IPS-NIHi7 (cell line): ENCODE results near the gene ASCC3.
"Not testable (repeated sequence)": the region's sequence is repeated elsewhere in the genome, so short reads cannot be mapped to it uniquely, and the experiment has no call there.

ENCODE experiments used
- DNase-seq: peaks from one replicate; pipeline ENCODE4 v3.0.0; 2012; ENCODE audit warnings: mixed read lengths; ENCODE audit errors: extremely low spot score

Gene ASCC3

GRCh38 chr6:100889351-100889750 is 8.2 kb upstream of the ASCC3 start:
- no peak for DNase-seq

- DNase-seq = no peak
These were observed 4.9 kb upstream of the ASCC3 start for GRCh38 chr6:100886076-100886475.

- DNase-seq = no peak
These were observed 2.2 kb upstream of the ASCC3 start for GRCh38 chr6:100883347-100883746.

- DNase-seq = no peak
These were observed 545 bp upstream of the ASCC3 start for GRCh38 chr6:100881707-100882040.

GRCh38 chr6:100880149-100880852 is 828 bp downstream of the ASCC3 start:
- DNase-seq = no peak

- no peak for DNase-seq
These were observed 1.8 kb downstream of the ASCC3 start for GRCh38 chr6:100879317-100879716.

GRCh38 chr6:100877851-100878250 is 3.3 kb downstream of the ASCC3 start:
- DNase-seq = no peak

- no peak for DNase-seq
These were observed 4.9 kb downstream of the ASCC3 start for GRCh38 chr6:100876251-100876650.

- no peak for DNase-seq
These were observed 15.6 kb downstream of the ASCC3 start for GRCh38 chr6:100865525-100865924.

- DNase-seq = no peak
These were observed 19.1 kb downstream of the ASCC3 start for GRCh38 chr6:100862063-100862462.

GRCh38 chr6:100856146-100856545 is 25.0 kb downstream of the ASCC3 start:
- DNase-seq = no peak

- DNase-seq = no peak
These were observed 29.3 kb downstream of the ASCC3 start for GRCh38 chr6:100851819-100852218.

- DNase-seq = no peak
These were observed 31.0 kb downstream of the ASCC3 start for GRCh38 chr6:100850174-100850573.

- no peak for DNase-seq
These were observed 34.9 kb downstream of the ASCC3 start for GRCh38 chr6:100846276-100846675.

GRCh38 chr6:100845676-100846075 is 35.5 kb downstream of the ASCC3 start:
- DNase-seq = no peak

GRCh38 chr6:100839419-100839818 is 41.7 kb downstream of the ASCC3 start:
- no peak for DNase-seq

- no peak for DNase-seq
These were observed 43.1 kb downstream of the ASCC3 start for GRCh38 chr6:100838011-100838410.

- DNase-seq = no peak
These were observed 47.1 kb downstream of the ASCC3 start for GRCh38 chr6:100833972-100834574.

GRCh38 chr6:100829077-100829595 is 52.0 kb downstream of the ASCC3 start:
- not testable (repeated sequence) for DNase-seq

GRCh38 chr6:100823041-100823440 is 58.1 kb downstream of the ASCC3 start:
- no peak for DNase-seq

- DNase-seq = no peak
These were observed 63.1 kb downstream of the ASCC3 start for GRCh38 chr6:100818066-100818465.

- no peak for DNase-seq
These were observed 71.1 kb downstream of the ASCC3 start for GRCh38 chr6:100810015-100810414.

- no peak for DNase-seq
These were observed 71.8 kb downstream of the ASCC3 start for GRCh38 chr6:100809346-100809745.
